ENCODE results near the gene SLFN12. TPM values are rescaled to one million over a fixed set of nuclear protein-coding genes. Genes with fewer than 3 reads are reported as not detected.

Gene SLFN12
- total RNA-seq, 1 donor from 2014 or later = 6.6 TPM

DNA sequence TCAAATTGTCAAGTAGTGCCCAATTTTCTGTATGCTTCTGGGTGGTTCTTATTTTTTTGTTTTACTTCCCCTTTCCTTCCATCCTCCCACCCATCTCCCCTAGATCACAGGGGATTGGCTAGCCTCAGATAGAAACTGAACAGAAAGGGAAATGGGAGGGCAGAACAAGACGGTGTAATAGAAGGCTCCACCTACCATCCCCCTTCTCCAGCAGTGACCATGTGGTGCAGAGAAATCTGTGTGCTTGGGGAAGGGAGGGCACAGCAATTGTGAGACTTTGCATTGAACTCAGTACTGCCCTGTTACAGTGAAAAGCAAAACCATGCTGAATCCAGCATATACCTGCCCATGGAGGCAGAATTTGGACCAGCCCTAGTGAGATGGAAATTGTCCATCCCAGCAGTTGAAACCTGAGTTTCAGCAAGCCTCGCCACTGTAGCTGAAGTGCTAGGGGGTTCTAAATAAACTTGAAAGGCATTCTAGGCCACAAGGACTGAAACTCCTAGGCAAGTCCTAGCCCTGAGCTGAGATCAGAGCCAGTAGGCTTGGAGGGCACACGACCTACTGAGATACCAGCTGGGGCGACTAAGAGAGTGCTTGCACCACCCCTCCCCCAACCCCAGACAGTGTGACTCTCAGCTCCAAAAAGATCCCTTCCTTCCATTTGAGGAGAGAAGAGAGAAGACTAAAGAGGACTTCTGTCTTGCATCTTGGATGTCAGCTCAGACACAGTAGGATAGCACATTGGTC, 64.0 kb downstream of the SLFN12 start:
- Mint-ChIP-seq H3K4me3 (peak overlapping the region; percentile 53), H3K27ac (peak overlapping the region; percentile 21), H3K27me3 (ENCODE audit: insufficient read depth) (no peaks in the 10 kb centered on the region), H3K9me3 (peaks cover 27% of the 10 kb centered on the region), H3K36me3 (ENCODE audit: low read depth) (peaks cover 69% of the 10 kb centered on the region), H3K4me1 (ENCODE audit: low read depth) (peaks cover 75% of the 10 kb centered on the region)
- no peak for DNase-seq (ENCODE audit: low spot score)
- intact Hi-C loops (cut with micrococcal nuclease) = no loop called here

DNA sequence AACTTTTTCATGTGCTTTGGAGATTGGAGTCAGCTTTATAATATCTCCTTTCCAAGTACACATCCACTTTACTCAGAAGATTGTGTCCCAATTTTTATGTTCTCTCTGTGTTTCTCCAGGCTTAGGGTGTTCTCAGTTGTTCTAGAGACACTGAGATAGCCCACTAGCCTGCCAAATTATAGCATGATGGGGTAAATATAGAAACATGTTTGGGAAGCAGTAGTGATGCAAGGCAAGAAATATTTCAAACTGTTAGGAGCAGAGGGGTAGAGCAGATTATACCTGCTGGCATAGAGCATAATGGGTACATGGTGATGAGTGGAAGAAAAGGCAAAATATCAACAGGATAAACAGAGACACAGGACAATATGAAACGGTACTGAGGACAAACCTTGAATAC, 71.3 kb downstream of the SLFN12 start:
- no peak for DNase-seq (ENCODE audit: low spot score)
- Mint-ChIP-seq H3K9me3 (no peaks in the 10 kb centered on the region), H3K36me3 (ENCODE audit: low read depth) (peaks cover 64% of the 10 kb centered on the region), H3K27ac (no peak overlapping the region), H3K27me3 (ENCODE audit: insufficient read depth) (no peaks in the 10 kb centered on the region), H3K4me1 (ENCODE audit: low read depth) (peaks cover 67% of the 10 kb centered on the region), H3K4me3 (no peak overlapping the region)
- intact Hi-C loops (cut with micrococcal nuclease) = no loop called here

Other genes with a start within 250 kb of the SLFN12 start
- gene SLC35G3, start 238.1 kb downstream of the SLFN12 start, total RNA-seq = not detected in 2 replicates
- gene SLFN5, start 189.4 kb downstream of the SLFN12 start, total RNA-seq = 10.4 and 11.0 TPM in 2 replicates
- 70.8 and 76.0 TPM in 2 replicates for gene SLFN11, start 58.9 kb downstream of the SLFN12 start, total RNA-seq
- 32.2 and 32.7 TPM in 2 replicates for gene SLFN13, start 16.3 kb upstream of the SLFN12 start, total RNA-seq
- gene SLFN12L, start 105.2 kb upstream of the SLFN12 start, total RNA-seq = 45.2 and 49.3 TPM in 2 replicates
- gene SLFN14, start 128.3 kb upstream of the SLFN12 start, total RNA-seq = 0.05 and 0.10 TPM in 2 replicates
- gene PEX12, start 146.1 kb upstream of the SLFN12 start, total RNA-seq = 5.0 and 5.9 TPM in 2 replicates
- gene AP2B1, start 154.8 kb upstream of the SLFN12 start, total RNA-seq = 156 and 167 TPM in 2 replicates

Data from activated T-helper 1 cell treated with anti-CD3 and anti-CD28 coated beads, Interleukin-12 subunit alpha, Interleukin-12 subunit beta, Interleukin-2, Interleukin-4 antibody, amounts not matched to agents 30 ng/mL and 10 ng/mL and 1 ng/mL, durations not matched to agents 14 hours and 24 hours and 36 hours (primary cell).